Nephron (organoid): ENCODE results near the gene CDH5.

ENCODE experiments used
- H3K27ac Mint-ChIP-seq, 3 experiments: 2 replicates each; pipeline ENCODE4 v1.8.0; 2020; ENCODE audit warnings: mixed read lengths in 3 of 3, mild to moderate bottlenecking in 2 of 3, moderate library complexity in 1 of 3
- H3K27me3 Mint-ChIP-seq: 2 replicates; pipeline ENCODE4 v1.8.0; 2021; ENCODE audit warnings: low read depth, mild to moderate bottlenecking, moderate library complexity, mixed read lengths
- H3K36me3 Mint-ChIP-seq: 2 replicates; pipeline ENCODE4 v1.8.0; 2020; ENCODE audit warnings: low read depth, mixed read lengths
- H3K4me1 Mint-ChIP-seq: 2 replicates; pipeline ENCODE4 v1.8.0; 2020; ENCODE audit warnings: mixed read lengths
- H3K4me3 Mint-ChIP-seq, 3 experiments: 2 replicates each; pipeline ENCODE4 v1.8.0; 2020; ENCODE audit warnings: mild to moderate bottlenecking in 3 of 3, mixed read lengths in 3 of 3, moderate library complexity in 2 of 3
- H3K9me3 Mint-ChIP-seq: 2 replicates; pipeline ENCODE4 v1.8.0; 2020; ENCODE audit warnings: mixed read lengths
- TF ChIP-seq, protein P1 (sequence below), 3 experiments: fragments of 200-600 bp; sonication (generic); IDR thresholded peaks; one replicate each; pipeline ENCODE4 v1.5.0; 2021; ENCODE audit warnings: antibody characterized with exemption in 3 of 3; ENCODE audit not compliant: unreplicated experiment in 3 of 3

Gene CDH5

DNA sequence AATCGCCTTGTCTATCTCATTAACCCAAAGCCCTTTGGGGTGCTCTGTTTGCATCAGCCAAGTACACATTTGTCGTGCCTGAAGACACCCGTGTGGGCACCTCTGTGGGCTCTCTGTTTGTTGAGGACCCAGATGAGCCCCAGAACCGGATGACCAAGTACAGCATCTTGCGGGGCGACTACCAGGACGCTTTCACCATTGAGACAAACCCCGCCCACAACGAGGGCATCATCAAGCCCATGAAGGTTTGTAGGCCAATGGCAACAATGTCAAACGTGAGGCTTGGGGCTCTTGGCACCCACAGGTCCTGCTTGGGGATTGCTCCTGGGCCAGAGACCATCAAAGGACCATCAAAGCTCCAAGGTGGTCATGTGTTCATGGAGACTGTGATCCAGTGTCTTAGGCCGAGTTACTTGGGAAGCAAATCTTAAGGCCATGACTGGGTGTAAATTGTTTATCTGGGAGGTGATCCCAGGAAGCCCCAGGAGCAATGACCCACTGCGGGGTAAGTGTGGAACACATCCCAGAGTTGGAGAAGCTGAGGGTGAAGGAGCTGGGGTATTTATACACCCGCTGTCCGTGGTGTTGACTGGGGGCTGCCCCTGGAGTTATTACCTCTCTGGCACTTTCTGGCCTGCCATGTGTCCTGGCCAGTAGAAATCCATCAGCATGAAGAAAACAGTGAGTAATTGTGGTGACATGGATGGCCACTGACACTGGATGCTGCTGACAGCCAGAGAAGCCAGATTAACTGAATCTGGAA lies 24.0 kb downstream of the CDH5 start:
- no peaks in the 10 kb centered on the region for H3K4me1 Mint-ChIP-seq
- H3K36me3 Mint-ChIP-seq = no peaks in the 10 kb centered on the region
- H3K27ac Mint-ChIP-seq = no peak overlapping the region
- TF ChIP-seq, protein P1, sequence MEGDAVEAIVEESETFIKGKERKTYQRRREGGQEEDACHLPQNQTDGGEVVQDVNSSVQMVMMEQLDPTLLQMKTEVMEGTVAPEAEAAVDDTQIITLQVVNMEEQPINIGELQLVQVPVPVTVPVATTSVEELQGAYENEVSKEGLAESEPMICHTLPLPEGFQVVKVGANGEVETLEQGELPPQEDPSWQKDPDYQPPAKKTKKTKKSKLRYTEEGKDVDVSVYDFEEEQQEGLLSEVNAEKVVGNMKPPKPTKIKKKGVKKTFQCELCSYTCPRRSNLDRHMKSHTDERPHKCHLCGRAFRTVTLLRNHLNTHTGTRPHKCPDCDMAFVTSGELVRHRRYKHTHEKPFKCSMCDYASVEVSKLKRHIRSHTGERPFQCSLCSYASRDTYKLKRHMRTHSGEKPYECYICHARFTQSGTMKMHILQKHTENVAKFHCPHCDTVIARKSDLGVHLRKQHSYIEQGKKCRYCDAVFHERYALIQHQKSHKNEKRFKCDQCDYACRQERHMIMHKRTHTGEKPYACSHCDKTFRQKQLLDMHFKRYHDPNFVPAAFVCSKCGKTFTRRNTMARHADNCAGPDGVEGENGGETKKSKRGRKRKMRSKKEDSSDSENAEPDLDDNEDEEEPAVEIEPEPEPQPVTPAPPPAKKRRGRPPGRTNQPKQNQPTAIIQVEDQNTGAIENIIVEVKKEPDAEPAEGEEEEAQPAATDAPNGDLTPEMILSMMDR (IDR thresholded peaks at IDR 0.05; ENCODE audit: unreplicated experiment in 3 of 3) = no peak
- H3K4me3 Mint-ChIP-seq = no peak overlapping the region
- H3K9me3 Mint-ChIP-seq = no peaks in the 10 kb centered on the region
- H3K27me3 Mint-ChIP-seq = no peaks in the 10 kb centered on the region

GRCh38 chr16:66391726-66392670 lies 25.5 kb downstream of the CDH5 start:
- Mint-ChIP-seq H3K36me3 (no peaks in the 10 kb centered on the region), H3K27me3 (peaks cover 3% of the 10 kb centered on the region), H3K4me3 (no peak overlapping the region), H3K27ac (no peak overlapping the region), H3K4me1 (no peaks in the 10 kb centered on the region), H3K9me3 (no peaks in the 10 kb centered on the region)
- TF ChIP-seq, protein P1 (IDR thresholded peaks at IDR 0.05; ENCODE audit: unreplicated experiment in 3 of 3) = no peak

DNA sequence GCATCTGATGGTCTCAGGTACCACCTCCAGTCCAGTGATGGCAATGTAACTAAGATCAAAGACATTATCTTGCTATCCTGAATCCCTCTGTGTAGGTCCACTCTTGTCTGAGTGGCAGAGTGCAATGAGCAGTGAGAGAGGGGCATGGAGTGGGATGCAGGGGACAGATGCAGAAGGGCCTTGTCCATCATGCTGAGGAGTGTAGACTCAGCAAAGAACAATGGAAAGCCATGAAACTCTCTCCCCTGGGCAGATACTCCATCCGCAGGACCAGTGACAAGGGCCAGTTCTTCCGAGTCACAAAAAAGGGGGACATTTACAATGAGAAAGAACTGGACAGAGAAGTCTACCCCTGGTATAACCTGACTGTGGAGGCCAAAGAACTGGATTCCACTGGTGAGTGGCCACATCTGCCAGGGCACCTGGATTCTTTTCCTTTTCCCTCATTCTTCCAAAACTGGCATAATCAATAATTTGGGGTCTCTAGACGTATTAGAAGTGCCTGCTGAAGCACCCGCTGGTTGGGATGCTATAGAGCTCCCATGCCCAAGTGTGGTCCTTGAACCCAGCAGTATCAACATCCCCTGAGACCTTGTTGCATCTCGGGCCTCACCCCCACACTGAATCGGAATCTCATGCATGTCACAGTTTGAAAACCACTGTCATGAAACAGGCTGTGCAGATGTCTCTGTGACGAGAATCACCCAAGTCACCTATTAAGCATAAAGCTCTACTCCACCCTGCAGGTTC lies 29.5 kb downstream of the CDH5 start:
- peaks cover 5% of the 10 kb centered on the region for H3K4me1 Mint-ChIP-seq
- H3K9me3 Mint-ChIP-seq = no peaks in the 10 kb centered on the region
- no peak overlapping the region for H3K4me3 Mint-ChIP-seq
- peaks cover 3% of the 10 kb centered on the region for H3K27me3 Mint-ChIP-seq
- H3K36me3 Mint-ChIP-seq = no peaks in the 10 kb centered on the region
- no peak overlapping the region for H3K27ac Mint-ChIP-seq
- TF ChIP-seq, protein P1 (IDR thresholded peaks at IDR 0.05; ENCODE audit: unreplicated experiment in 3 of 3) = no peak

GRCh38 chr16:66397736-66398433 lies 31.4 kb downstream of the CDH5 start:
- Mint-ChIP-seq H3K9me3 (no peaks in the 10 kb centered on the region), H3K27ac (no peak overlapping the region), H3K4me3 (no peak overlapping the region), H3K4me1 (peaks cover 9% of the 10 kb centered on the region), H3K36me3 (no peaks in the 10 kb centered on the region), H3K27me3 (peaks cover 3% of the 10 kb centered on the region)
- TF ChIP-seq, protein P1 (IDR thresholded peaks at IDR 0.05; ENCODE audit: unreplicated experiment in 3 of 3) = no peak

DNA sequence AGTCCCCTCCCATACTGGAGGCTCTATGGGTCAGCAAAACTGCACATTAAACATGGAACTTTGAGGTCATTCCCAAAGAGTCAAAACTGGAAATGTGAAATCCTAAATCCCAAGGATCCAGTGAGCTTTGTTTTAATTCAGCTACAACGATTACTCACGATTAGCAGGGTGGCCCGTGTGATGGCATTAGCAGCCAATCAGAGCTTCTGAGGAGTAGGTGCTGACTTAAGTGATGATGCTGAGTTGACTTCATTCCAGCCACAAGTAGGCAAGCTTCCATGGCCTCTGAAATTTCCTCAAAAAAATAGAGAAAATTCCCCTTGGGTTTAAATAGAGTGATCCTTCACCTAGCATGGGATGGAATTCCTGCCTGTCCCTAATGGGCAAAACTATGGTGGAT lies 32.5 kb downstream of the CDH5 start:
- Mint-ChIP-seq H3K4me3 (no peak overlapping the region), H3K27me3 (peaks cover 7% of the 10 kb centered on the region), H3K36me3 (no peaks in the 10 kb centered on the region), H3K27ac (no peak overlapping the region), H3K9me3 (no peaks in the 10 kb centered on the region), H3K4me1 (peaks cover 9% of the 10 kb centered on the region)
- TF ChIP-seq, protein P1 (IDR thresholded peaks at IDR 0.05; ENCODE audit: unreplicated experiment in 3 of 3) = no peak
